HG03159 (cell line): ENCODE measurements around the gene SRGAP3.

Source experiments
- ATAC-seq: cut with Tn5 transposase; IDR thresholded peaks from one replicate; pipeline ENCODE4 v1.9.1; 2021; ENCODE audit warnings: mild to moderate bottlenecking, moderate library complexity; ENCODE audit not compliant: unreplicated experiment

Gene SRGAP3

DNA sequence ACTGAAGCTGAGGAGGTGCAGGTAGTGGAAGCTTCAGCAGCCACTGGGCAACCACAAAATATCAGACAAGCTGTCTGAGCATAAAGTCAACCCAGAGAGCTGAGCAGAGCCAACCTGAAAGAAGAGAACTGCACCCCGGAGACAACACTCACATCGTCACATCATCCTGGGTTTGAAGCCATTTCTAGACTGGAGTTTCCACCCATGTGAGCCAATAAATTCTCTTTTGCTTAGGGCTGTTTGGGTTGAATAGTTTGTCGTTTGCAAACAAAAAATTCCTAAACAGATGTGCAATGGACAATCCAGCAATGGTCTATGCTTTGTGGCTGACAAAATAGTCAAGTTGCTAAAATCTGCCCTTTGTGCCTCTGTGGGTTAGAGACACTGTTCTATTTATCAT is 270.9 kb downstream of the SRGAP3 start:
- ATAC-seq, result no peak

GRCh38 chr3:8976540-8977182 is 272.8 kb downstream of the SRGAP3 start:
- no peak for ATAC-seq

DNA sequence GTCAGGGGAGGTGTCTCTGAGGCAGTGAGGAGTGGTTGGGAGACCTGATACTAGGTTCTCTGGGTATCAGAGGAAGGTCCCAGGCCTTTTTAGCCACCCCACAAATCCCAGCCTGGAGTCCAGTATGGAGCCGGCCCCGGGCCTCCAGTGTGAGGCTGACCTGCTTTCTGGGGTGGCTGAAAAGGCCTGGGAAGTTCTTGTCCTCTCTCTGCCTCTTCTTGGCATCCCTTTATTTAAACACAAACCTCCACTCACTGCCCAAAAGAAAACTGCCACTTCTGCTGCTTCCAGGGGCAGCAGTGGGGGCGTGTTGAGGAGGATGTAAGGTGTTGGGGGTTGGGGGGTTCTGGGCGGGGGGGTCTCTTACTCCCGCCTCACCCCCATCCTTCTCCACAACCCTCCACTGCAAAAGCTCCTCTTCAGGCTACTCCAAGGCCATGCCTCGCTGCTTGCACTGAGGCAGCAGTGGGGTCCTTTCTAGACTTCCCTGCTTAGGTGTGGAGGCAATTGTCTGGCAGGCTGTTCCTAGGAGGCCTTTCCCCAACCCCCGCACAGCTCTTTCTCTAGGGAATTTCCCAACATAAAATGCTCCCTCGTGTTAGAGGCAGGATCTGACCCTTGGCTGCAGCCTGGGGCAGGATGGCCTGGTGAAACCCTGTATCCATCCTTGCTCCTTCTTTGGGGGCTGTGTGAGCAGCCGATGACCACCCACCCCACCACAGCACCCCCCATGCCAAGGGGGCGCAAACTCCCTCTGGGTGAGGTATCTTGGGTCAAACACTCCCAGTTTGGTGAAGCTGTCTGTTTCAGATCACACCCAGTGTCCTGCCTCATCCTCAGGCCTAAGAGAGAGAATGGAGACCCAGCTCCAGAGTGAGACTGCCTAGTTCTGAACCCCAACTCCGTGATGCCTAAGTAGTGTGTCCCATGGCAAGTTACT is 274.1 kb downstream of the SRGAP3 start:
- no peak for ATAC-seq

DNA sequence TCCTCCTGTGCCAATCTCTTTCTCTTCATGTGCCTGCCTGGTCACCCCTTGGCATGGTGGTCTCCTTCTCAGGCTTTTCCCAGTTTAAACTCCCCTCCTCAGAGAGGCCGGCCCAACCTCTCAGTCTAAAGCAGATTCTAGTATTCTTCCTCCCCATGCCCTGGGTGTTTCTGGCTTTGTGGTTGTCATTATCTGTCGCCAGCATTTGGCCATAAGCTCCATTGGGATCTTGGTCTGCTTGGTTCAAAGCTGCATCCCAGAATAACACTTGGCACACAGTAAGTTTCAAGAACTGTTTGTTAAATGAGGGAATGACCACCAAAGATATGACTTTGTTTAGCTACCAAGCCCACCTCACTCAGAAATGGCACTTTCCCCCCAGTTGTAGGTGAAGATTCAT is 275.0 kb downstream of the SRGAP3 start:
- no peak for ATAC-seq

DNA sequence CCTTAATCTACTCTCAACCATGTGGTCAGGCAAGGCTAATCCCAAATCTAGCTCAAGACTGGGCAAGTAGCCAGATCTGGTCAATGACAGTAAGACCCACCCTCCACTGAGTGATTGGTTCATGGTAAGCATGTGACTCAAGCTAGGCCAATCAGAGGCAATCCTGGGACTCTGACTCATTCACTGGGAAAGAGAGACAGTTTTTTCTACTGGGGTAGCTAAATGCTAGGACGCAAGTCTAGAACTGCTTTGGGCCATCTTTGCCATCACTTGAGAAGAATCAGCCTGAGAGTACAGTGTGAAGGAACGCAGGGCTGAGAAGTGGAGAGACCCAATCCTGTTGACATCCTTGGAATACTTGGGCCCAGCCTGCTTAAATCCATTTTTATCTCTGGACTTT is 276.8 kb downstream of the SRGAP3 start:
- no peak for ATAC-seq

DNA sequence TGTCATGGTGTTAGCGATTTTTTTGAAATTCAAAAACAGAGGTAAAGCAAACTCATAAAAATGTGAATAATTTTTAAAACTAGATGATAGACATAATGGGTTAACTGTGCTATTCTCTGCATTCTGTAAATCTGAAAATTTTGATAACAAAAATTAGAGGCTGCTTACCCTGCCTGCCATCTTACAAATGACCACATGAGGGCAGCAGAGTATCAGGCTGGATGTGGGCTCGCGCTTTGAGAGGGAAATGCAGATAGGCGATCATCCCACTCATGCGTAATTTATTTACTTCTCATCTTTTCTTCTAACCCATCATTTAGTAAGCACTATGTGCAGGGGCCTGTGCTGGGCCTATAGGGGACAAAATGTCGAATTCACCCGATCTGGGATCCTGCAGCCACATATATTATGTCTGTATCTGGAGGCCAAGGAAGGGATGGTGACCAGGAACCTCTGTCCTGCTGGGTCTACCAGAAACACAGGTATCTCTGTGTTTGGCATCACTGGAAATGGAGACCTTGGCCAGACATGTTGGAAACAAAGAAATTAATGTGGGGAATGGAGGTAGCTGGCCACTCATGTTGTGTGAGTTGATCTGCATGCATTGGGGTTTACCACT is 278.4 kb downstream of the SRGAP3 start:
- peak; percentile 49 for ATAC-seq

GRCh38 chr3:8969241-8969640 is 280.2 kb downstream of the SRGAP3 start:
- no peak for ATAC-seq

GRCh38 chr3:8968375-8968882 is 281.0 kb downstream of the SRGAP3 start:
- no peak for ATAC-seq

- ATAC-seq, result no peak
These were observed 281.9 kb downstream of the SRGAP3 start for GRCh38 chr3:8967553-8967952.

GRCh38 chr3:8966820-8967348 is 282.6 kb downstream of the SRGAP3 start:
- no peak for ATAC-seq

GRCh38 chr3:8966150-8966819 is 283.2 kb downstream of the SRGAP3 start:
- ATAC-seq, result no peak

DNA sequence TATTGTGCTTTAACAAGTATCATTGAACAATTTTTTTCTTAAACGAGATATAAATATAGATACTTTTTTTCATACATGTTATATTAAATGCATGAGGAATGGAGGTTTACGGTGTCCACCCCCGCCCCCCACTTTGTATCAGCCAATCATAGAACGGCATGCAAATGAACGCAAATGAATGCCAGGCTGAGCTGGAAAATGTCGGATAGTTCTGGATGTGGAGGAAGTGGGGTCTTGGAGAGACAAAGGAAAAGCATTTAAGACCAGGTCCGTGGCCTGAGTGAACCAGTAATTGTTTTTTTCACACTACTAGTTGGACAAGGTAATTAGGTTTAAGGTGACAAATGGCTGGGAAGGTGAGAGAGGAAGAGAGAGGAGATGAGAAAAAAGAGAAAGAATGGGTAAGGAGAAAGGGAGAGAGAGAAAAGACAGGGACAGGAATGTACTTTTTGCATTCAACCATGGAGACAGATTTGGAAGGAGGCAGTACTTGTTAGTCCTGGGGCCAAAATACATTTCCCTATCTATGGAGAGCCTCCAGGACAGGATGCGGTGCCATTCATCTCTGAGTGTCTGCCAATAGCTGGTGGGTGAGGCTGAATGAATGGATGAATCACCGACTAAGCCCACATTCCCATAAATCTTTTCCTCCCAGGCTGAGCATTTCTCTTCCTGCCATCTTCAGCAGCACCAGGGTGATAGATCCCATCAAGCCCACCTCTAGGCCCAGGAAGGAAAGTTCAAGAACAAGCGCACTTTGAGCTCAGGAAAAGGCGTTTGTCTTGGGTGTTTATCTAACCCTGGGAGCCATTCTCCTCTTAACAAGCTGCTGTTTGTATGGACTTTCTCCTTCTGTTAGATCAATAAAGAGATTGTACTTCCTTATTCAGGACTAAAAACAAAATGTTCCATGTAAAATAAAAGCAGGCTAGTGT is 284.7 kb downstream of the SRGAP3 start:
- no peak for ATAC-seq

DNA sequence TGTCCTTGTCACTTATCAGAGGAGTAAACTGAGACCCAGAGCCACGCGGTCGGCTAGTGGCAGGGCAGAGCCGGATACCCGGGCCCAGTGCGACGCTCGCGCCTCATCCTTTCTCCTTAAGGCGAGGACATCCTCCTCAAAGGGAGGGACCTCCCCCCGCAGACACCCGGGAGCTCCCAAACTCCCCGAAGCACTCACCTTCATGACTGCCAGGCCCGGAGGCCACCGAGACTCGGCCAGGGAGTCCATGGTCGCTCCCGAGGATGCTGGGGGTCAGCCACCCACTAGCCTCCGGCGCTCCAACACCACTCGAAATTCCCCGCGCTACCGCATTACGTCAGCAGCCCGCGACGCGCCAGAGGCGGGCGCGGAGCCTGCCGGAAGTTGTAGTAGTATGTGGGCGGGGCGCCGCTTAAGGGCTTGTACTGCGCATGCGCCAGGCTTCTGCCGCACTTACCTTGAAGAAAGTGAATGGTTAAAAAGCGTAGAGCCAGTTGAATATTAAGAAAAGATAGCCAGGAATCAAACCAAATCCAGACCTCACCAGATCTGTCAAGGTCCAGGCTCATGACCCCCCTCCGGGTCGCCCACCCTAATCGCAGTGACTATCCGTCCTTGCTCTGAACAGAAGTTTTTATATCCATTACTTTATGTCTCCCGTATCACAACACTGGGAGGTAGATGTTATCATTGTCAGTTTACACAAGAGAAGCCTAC is 286.2 kb downstream of the SRGAP3 start, which contains the start of gene RAD18:
Gene RAD18 (minus strand): TSS at position 336 of the 717 bp plus-strand sequence. CDS start 87 bp downstream, at position 249.
- ATAC-seq, result peak; percentile 94

DNA sequence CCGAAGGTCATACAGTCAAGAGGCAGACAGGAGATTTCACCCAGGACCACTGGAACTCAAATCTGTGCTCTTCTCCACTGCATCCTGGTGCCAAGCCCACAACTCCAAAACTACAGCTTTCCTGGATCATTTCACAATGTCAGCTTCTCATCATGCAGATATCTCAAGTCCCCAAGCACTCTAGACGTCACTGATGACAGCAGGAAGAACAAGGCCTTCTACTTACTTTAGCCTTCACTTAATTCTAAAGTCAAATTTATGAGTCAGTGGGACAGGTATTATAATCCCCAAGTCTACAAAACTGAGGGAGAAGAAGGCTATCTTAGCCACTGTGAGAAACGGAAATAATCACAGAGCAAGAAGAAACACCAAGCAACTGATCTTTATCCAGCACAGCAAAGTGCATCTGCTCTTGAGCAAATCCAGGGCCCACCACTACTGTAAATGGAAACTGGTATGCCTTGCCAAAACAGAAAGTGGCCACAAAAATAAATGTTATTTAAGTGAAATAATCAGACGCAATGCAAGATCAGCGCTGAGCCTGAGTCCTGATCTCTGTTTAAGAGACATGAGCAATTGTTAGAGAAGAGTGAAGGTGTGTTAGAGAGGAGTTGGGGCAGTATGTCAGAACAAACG is 287.1 kb downstream of the SRGAP3 start:
- ATAC-seq, result no peak

DNA sequence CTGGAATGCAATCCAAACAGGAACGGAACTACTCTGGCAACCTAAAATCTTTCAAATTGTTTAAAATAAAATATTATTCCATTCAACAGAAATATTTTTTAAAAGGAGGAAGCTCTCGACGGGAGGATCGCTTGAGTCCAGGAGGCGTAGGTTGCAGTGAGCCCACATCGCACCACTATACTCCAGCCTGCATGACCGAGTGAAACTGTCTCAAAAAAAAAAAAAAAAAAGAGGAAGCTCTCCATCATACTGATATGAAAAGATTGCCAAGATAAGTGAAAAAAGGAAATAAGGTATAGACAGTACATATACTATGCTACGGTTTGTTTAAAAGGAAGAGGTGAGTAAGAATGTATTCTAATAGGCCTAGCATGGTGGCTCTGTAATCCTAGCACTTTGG is 289.8 kb downstream of the SRGAP3 start:
- ATAC-seq, result no peak

DNA sequence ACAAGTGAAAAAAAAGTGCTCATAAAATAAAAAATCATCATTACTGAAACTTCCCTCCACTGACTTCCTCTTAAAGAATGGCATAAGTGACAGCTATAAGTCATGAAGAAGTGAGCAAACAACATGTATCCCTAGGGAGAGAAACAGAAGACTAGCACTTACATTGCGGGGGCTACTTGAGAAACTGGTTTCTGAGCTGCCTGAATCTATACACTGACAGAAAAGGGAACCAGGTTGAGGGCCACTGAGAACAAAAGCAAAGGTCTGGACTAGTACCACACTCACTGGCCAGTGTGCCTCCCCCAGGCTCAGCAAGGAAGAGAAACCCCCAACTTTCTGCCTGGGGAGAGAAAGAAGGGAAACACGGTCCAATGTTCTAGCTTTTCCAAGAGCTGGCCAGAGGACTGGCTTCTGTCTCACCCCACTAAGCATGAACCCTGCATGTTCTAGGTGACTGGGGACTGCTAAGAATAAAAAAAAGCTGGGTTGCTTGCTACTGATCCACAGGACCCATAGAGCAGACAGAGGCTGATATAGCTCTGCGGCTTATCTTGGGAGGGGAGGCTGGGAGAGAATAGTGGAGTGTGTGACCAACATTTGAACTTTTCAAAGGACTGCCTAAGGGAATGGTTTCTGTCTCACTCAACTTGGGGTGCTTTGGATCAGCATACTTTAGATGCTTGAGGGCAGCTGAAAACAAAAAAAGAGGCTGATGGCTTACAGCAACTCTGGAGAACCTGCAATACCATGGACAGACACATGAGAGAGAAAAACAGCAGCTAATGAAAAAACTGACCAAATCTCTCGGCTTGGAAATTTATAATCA is 294.3 kb downstream of the SRGAP3 start:
- ATAC-seq, result peak; percentile 95

GRCh38 chr3:8953313-8953712 is 296.1 kb downstream of the SRGAP3 start:
- ATAC-seq, result no peak

DNA sequence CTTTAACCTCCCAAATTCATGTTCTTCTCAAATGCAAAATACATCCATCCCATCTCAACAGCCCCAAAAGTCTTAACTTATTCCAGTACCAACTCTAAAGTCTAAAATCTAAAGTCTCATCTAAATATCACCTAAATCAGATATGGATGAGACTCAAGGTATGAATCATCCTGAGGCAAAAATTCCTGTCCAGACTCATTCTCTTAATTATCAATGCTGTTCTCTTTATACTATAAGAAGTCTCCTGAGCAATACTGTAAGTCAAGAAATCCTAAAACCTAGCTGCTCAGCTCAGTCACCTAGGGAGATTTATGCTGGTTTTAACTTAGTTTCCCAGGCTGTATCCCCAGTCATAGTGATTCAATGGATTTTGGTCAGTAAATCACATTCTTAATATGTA is 297.3 kb downstream of the SRGAP3 start:
- ATAC-seq, result no peak
